IPS-15b (cell line): ENCODE data around the gene SOBP.

Experiments used
- H3K27me3 ChIP-seq: one replicate; pipeline ENCODE4 v1.6.1; 2013; ENCODE audit warnings: low read length; ENCODE audit not compliant: control insufficient read depth, insufficient read depth
- H3K36me3 ChIP-seq: one replicate; pipeline ENCODE4 v1.6.1; 2013; ENCODE audit warnings: low read length; ENCODE audit not compliant: control insufficient read depth, insufficient read depth
- H3K4me1 ChIP-seq: one replicate; pipeline ENCODE4 v1.6.1; 2013; ENCODE audit warnings: mild to moderate bottlenecking, low read length; ENCODE audit not compliant: control insufficient read depth, insufficient read depth
- H3K4me3 ChIP-seq: one replicate; pipeline ENCODE4 v1.5.1; 2013; ENCODE audit warnings: low read depth, low read length
- H3K9ac ChIP-seq: one replicate; pipeline ENCODE4 v1.6.1; 2013; ENCODE audit warnings: low read depth, mild to moderate bottlenecking, low read length
- H3K9me3 ChIP-seq: one replicate; pipeline ENCODE4 v1.6.1; 2013; ENCODE audit warnings: mild to moderate bottlenecking, low read length; ENCODE audit not compliant: control insufficient read depth, insufficient read depth

SOBP gene

DNA sequence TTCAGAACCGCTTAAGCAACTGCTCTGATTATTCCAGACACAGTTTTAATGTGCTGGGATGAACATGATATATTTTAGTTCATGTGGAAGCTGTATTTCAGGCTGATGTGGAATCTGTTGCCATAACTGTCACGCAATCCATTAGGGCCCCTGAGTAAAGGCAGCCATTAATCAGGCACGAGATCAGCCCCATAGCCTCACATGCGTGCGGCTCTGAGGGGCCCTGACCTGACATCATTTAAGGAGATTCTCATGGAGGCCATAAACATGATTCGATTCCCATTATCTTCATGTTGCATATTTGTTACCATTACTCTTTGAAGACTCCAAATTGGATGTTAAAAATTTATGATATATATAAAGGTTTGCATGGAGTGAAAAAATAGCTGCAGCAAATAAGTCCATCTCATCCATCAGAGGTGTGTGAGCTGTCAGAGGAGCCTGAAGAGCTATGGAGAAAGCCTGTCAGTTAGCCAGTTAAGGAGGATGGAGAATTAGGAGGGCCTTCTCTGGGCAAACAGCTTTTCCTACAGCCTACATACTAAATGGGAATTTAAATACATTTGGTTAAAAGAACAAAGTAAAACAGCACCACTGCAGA is 89.6 kb downstream of the SOBP start:
- H3K9ac ChIP-seq: no peak overlapping the region
- H3K4me3 ChIP-seq: no peak overlapping the region
- no peaks in the 10 kb centered on the region for H3K27me3 ChIP-seq
- H3K4me1 ChIP-seq: peaks cover 14% of the 10 kb centered on the region
- H3K36me3 ChIP-seq: no peaks in the 10 kb centered on the region
- no peaks in the 10 kb centered on the region for H3K9me3 ChIP-seq

DNA sequence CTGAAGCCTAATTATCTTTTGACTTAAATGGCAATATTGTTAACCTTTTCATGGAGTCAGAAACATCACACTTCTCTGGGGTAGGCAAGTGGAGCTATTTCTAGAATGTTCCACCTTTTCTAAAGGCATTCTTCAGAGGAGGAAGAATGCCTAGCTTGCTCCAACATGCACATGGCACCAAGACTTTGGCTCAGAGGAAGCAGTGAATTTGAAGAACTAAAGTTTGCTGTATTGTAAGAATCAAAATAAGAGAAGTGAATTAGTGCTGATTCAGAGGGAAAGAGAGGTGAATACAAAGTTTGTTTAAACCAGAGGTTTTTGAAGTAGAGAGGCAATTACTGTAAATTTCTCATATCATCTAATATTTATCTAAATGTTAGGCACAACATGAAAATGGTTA is 92.2 kb downstream of the SOBP start:
- Histone ChIP-seq H3K4me1 (peaks cover 19% of the 10 kb centered on the region), H3K9ac (no peak overlapping the region), H3K4me3 (no peak overlapping the region), H3K36me3 (no peaks in the 10 kb centered on the region), H3K9me3 (no peaks in the 10 kb centered on the region), H3K27me3 (no peaks in the 10 kb centered on the region)

DNA sequence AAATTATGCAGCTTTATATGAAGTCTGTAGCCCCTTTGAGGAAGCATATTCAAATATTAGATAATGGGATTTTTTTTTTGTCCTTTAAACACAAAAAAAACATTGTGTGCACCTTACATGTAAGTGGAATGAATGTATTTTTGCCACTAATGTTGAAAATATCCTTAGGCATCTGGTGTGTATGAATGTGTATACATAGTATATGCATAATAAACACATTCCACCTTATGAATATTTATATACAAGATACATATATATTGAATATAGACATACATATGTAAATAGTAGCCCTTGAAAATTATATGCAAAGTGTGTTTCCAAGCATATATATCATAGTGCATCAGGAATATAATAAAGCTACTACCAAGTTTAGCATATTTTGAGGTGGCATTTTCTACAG is 94.8 kb downstream of the SOBP start:
- Histone ChIP-seq H3K36me3 (no peaks in the 10 kb centered on the region), H3K4me3 (no peak overlapping the region)

DNA sequence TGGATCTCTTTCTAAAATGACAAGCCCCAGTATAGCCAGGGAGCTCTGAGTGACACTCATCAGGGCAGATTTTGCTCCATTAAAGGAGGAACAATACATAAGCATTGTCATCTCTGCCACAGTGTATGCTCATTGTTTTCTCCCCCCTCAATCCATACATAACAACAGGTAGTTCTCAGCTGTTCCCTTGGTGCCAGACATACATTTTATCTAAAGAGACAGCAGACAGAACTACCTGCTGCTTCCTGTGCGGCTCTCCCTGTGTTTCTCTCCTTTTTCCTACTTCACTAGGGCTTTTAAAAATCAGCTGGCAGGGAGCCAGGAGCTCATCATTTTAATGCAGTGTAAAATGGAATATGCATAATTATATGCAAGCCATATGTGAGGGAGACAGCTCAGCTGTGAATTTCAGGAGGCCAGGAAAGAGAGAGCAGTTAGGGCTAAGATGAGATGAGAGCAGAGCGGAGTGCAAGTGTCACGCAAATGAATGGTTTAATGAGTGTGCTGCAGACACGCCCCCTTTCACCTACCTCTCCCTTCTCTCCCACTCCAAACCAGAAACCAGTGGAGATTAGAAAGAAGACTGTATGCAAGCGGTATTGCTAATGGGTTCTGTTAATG is 96.0 kb downstream of the SOBP start:
- Histone ChIP-seq H3K9ac (no peak overlapping the region), H3K4me1 (peaks cover 9% of the 10 kb centered on the region), H3K9me3 (no peaks in the 10 kb centered on the region), H3K4me3 (no peak overlapping the region), H3K36me3 (no peaks in the 10 kb centered on the region), H3K27me3 (no peaks in the 10 kb centered on the region)

More for the DNA sequence above, 94.8 kb downstream of the SOBP start:
- Histone ChIP-seq H3K27me3 (no peaks in the 10 kb centered on the region), H3K4me1 (peaks cover 5% of the 10 kb centered on the region), H3K9ac (no peak overlapping the region), H3K9me3 (no peaks in the 10 kb centered on the region)

DNA sequence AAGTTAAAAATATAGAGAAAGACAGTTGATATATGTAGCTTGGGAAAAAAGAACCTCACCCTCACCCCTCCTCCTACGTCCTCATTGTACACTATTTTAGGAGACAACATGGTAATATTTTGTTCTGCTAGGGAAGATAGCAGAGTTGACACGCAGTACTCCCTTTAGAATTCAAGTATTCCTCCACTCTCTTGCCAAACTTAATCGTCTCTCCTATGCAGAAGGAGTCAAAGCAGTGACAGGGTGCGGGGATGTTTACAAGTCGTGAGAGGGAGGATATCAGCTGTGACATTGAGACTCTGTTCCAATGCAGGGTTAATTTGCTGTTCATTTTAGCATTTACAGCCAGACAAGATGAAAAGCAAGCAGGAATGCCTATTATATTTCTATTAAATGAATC is 97.5 kb downstream of the SOBP start:
- Histone ChIP-seq H3K4me3 (no peak overlapping the region), H3K9ac (no peak overlapping the region), H3K9me3 (no peaks in the 10 kb centered on the region), H3K4me1 (peaks cover 9% of the 10 kb centered on the region), H3K27me3 (no peaks in the 10 kb centered on the region), H3K36me3 (no peaks in the 10 kb centered on the region)

DNA sequence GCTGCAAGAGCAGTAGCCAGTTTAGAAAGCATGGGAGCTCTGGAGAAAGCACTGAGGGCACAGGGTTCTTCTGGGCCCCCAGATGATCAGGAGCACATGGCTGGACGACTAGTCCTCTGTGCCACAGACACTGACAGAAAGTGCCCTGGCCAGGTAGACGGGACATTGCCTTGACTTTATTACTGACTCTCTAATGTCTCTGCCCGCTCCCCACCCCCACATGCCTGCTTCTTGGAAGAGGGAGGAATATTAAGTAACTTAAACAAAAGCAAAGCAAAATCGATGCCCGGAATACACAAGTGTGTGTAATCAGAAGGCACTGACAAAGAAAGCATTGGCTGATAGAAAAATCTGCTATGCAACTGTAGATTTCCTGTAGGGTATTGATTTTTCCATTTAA is 99.3 kb downstream of the SOBP start:
- Histone ChIP-seq H3K4me1 (peaks cover 9% of the 10 kb centered on the region), H3K36me3 (no peaks in the 10 kb centered on the region), H3K9ac (no peak overlapping the region), H3K9me3 (no peaks in the 10 kb centered on the region), H3K4me3 (no peak overlapping the region), H3K27me3 (no peaks in the 10 kb centered on the region)

DNA sequence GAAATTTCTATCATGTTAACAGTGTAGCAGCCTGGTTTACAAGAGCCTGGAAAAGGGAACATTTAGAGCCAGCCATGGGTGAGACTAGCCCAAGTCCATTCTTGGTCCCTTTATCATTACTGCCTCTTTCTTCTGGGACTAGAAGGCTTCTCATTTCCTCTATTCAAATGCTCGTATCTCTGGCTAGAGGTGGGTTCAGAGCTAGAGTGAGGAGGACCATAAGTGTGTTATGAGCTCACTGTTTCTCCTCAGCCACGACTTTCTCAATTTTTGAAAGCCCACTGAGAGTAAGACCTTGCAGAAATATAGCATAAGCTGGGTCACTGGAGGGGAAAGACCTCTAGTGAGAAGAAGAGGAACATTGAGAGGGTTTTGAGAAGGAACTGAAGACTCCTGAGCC is 100.0 kb downstream of the SOBP start:
- Histone ChIP-seq H3K9me3 (no peaks in the 10 kb centered on the region), H3K27me3 (no peaks in the 10 kb centered on the region), H3K4me1 (peaks cover 9% of the 10 kb centered on the region), H3K4me3 (no peak overlapping the region), H3K9ac (no peak overlapping the region), H3K36me3 (no peaks in the 10 kb centered on the region)

DNA sequence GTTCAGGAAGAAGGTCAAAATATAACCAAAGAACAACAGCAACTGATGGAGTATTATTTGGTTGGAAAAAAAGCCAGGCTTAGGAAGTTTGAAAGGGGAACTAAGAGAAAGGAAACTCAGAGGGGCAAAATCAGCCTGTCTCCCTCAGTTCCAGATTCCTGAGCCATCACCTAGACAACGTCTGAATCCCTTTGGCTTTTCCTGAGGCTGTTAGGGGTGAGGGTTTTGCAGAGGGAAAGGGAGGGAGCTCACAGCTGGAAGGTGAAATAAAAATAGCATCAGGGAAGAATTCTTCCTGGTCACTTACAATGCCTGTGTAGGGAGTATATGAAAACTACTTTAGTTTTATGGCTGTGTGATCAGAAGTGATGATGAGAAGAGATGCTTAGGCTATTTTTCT is 100.5 kb downstream of the SOBP start:
- Histone ChIP-seq H3K36me3 (no peaks in the 10 kb centered on the region), H3K9me3 (no peaks in the 10 kb centered on the region), H3K4me3 (no peak overlapping the region), H3K27me3 (no peaks in the 10 kb centered on the region), H3K4me1 (peaks cover 9% of the 10 kb centered on the region), H3K9ac (no peak overlapping the region)

DNA sequence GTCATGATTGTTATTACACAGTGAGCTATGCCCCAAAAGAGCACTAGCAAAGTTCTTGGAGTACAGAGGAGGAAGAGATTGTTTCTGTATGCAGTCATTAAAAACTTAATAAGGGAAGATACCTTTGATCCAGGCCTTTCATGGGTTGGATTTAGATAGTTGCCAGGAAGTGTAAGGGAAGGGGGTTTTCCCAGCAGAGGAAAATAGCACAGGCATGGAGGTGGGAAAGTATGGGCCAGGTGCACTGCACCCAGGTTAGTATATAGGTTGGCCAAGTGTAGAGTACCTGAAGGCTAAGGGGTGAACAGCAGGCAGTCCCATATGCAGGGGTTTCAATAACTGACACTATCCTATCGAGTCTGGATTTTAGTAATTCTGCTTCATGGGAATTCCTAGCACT is 101.4 kb downstream of the SOBP start:
- H3K4me1 ChIP-seq: peaks cover 4% of the 10 kb centered on the region
- no peaks in the 10 kb centered on the region for H3K9me3 ChIP-seq
- H3K9ac ChIP-seq: no peak overlapping the region
- no peaks in the 10 kb centered on the region for H3K27me3 ChIP-seq
- H3K36me3 ChIP-seq: no peaks in the 10 kb centered on the region
- no peak overlapping the region for H3K4me3 ChIP-seq

DNA sequence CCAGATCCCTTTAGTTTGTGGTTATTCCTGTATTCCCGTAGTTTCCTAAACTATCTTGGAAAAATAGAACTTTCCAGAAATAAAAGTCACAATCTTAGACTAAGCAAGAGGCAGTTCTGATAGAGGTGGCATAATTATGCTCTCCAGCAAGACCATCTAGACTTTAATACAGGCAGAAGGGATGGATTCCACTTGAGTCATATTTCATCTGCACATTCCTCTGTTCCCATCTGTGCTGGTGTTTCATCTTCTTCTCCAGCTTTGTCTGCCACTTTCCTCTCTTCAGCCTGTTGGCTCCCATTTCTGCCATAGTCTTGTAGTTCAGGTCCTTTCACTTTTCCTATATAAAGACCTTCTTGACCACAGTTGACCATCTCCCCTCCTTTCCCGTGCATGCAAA is 102.9 kb downstream of the SOBP start:
- Histone ChIP-seq H3K4me1 (peaks cover 4% of the 10 kb centered on the region), H3K36me3 (no peaks in the 10 kb centered on the region), H3K9ac (no peak overlapping the region), H3K27me3 (no peaks in the 10 kb centered on the region), H3K9me3 (no peaks in the 10 kb centered on the region), H3K4me3 (no peak overlapping the region)

DNA sequence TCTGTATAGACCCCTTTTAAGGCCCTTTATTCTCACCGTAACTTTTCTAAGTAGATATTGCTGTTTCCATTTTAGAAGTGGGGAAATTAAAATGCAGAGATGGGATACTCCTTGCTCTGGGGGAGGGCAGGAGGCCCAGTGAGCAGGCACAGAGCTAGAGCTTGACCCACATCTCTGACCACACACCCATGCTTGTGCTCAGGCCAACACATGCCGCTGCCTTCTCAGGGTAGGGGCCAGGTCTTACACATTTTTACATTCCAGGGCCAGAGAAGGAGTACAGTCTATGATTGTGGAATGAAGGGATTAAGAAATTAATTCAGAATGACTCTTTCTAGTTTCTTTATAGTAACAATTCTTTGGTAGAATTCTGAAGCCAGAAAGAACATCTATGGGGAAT is 104.8 kb downstream of the SOBP start:
- Histone ChIP-seq H3K4me1 (peaks cover 5% of the 10 kb centered on the region), H3K9ac (no peak overlapping the region), H3K27me3 (no peaks in the 10 kb centered on the region), H3K4me3 (no peak overlapping the region), H3K9me3 (no peaks in the 10 kb centered on the region), H3K36me3 (no peaks in the 10 kb centered on the region)

DNA sequence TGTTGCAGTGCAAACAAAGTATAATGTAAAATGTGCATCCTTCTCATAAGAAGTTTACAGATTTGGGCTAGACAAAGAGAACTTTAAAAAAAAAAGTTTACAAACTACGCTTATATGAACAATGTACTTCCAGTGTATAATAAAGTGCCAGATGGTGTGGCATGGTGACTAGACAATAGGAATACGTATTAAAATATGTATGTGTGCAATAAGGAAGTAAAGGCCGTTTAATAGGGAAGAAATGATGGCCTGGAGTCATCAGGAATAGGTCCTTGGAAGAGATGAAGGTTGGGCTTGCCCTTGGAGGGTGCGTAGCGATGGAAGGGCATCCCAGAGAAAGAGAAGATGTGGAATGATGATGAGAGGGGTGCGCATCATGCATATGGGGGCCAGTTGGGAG is 108.2 kb downstream of the SOBP start:
- no peaks in the 10 kb centered on the region for H3K27me3 ChIP-seq
- no peaks in the 10 kb centered on the region for H3K36me3 ChIP-seq
- H3K9ac ChIP-seq: no peak overlapping the region
- H3K9me3 ChIP-seq: no peaks in the 10 kb centered on the region
- H3K4me1 ChIP-seq: peaks cover 25% of the 10 kb centered on the region
- H3K4me3 ChIP-seq: no peak overlapping the region
